WTC11 (cell line): ENCODE data around the gene CYSRT1. TPM values are rescaled to one million over a fixed set of nuclear protein-coding genes. Genes with fewer than 3 reads are reported as not detected.

Experiments used
- ATAC-seq: fragments of 200-7000 bp; cut with Tn5 transposase; 2 replicates; pipeline ENCODE4 v1.10.0; 2021; ENCODE audit warnings: mild to moderate bottlenecking, moderate library complexity
- CTCF ChIA-PET: fragments of 300-600 bp; sonication (Branson Sonifier 250); formaldehyde crosslinking; loops from one replicate; lab custom pipeline; 2021; ENCODE audit warnings: antibody characterized with exemption; lab: Charles Lee
- POLR2A ChIA-PET: fragments of 350-600 bp; sonication (Branson Sonifier 250); formaldehyde crosslinking; loops from one replicate; lab custom pipeline; 2021; ENCODE audit warnings: antibody characterized with exemption; lab: Charles Lee
- DNase-seq: peaks from one replicate; pipeline ENCODE4 v3.0.0; 2021; ENCODE audit warnings: low spot score
- H3K27ac Mint-ChIP-seq: 2 replicates; pipeline ENCODE4 v1.8.0; 2021; ENCODE audit warnings: mixed read lengths
- H3K27me3 Mint-ChIP-seq: 2 replicates; pipeline ENCODE4 v1.8.0; 2021; ENCODE audit warnings: low read depth, mild to moderate bottlenecking, moderate library complexity, mixed read lengths
- H3K36me3 Mint-ChIP-seq: 2 replicates; pipeline ENCODE4 v1.8.0; 2021; ENCODE audit warnings: mixed read lengths
- H3K4me1 Mint-ChIP-seq: 2 replicates; pipeline ENCODE4 v1.8.0; 2022; ENCODE audit warnings: mixed read lengths
- H3K4me3 Mint-ChIP-seq: 2 replicates; pipeline ENCODE4 v1.8.0; 2021; ENCODE audit warnings: mild to moderate bottlenecking, moderate library complexity, mixed read lengths
- H3K9me3 Mint-ChIP-seq: 2 replicates; pipeline ENCODE4 v1.8.0; 2021; ENCODE audit warnings: mixed read lengths
- ARID4B ChIP-seq: sonication (generic); formaldehyde crosslinking; IDR thresholded peaks from 2 replicates; pipeline ENCODE4 v1.8.0; 2023; ENCODE audit warnings: missing genetic modification reagents, mild to moderate bottlenecking, borderline replicate concordance
- ATF2 ChIP-seq: sonication (generic); formaldehyde crosslinking; IDR thresholded peaks from 2 replicates; pipeline ENCODE4 v1.8.1; 2022; ENCODE audit warnings: low read depth, missing genetic modification reagents, borderline replicate concordance
- ATF3 ChIP-seq: sonication (generic); formaldehyde crosslinking; conservative IDR thresholded peaks from 2 replicates; pipeline ENCODE4 v1.8.1; 2022; ENCODE audit warnings: mild to moderate bottlenecking, missing genetic modification reagents
- E2F1 ChIP-seq: sonication (generic); formaldehyde crosslinking; IDR thresholded peaks from 2 replicates; pipeline ENCODE4 v1.8.0; 2022; ENCODE audit warnings: mild to moderate bottlenecking, missing genetic modification reagents
- FOXJ3 ChIP-seq: sonication (generic); formaldehyde crosslinking; IDR thresholded peaks from 2 replicates; pipeline ENCODE4 v1.9.0; 2021; ENCODE audit warnings: missing genetic modification reagents, mild to moderate bottlenecking, borderline replicate concordance
- GTF2I ChIP-seq: fragments of 250-450 bp; sonication (Bioruptor Pico); conservative IDR thresholded peaks from 2 replicates; pipeline ENCODE4 v1.4.0; 2021; ENCODE audit warnings: mild to moderate bottlenecking
- HMGA2 ChIP-seq: fragments of 250-450 bp; sonication (Bioruptor Pico); IDR thresholded peaks from 2 replicates; pipeline ENCODE4 v1.4.0; 2021; ENCODE audit warnings: mild to moderate bottlenecking, moderate library complexity
- NFATC4 ChIP-seq: fragments of 250-450 bp; sonication (Bioruptor Pico); IDR thresholded peaks from 2 replicates; pipeline ENCODE4 v1.9.0; 2021; ENCODE audit warnings: mild to moderate bottlenecking
- ZNF219 ChIP-seq: sonication (generic); formaldehyde crosslinking; IDR thresholded peaks from 2 replicates; pipeline ENCODE4 v1.8.0; 2023; ENCODE audit warnings: missing genetic modification reagents, mild to moderate bottlenecking, borderline replicate concordance
- total RNA-seq: library from RNA; stranded (reverse); gene quantifications from 3 replicates; pipeline ENCODE4 v1.2.3, GENCODE V29; 2021
- TF ChIP-seq, protein P1 (sequence below): fragments of 250-450 bp; sonication (Bioruptor Pico); conservative IDR thresholded peaks from 2 replicates; pipeline ENCODE4 v1.9.0; 2021; ENCODE audit warnings: mild to moderate bottlenecking
- TF ChIP-seq, protein P2 (sequence below): sonication (generic); formaldehyde crosslinking; IDR thresholded peaks from 2 replicates; pipeline ENCODE4 v1.8.1; 2023; ENCODE audit warnings: mild to moderate bottlenecking, missing genetic modification reagents
- TF ChIP-seq, protein P3 (sequence below): sonication (generic); formaldehyde crosslinking; IDR thresholded peaks from 2 replicates; pipeline ENCODE4 v1.8.1; 2023; ENCODE audit warnings: mild to moderate bottlenecking, missing genetic modification reagents, borderline replicate concordance

Gene CYSRT1
- total RNA-seq, 1 experiment from 2014 or later: 3.5 TPM

- H3K27ac Mint-ChIP-seq: peak overlapping the region; percentile 63; the same call in 1 of the 2 replicates
- TF ChIP-seq HMGA2 (CRISPR knock-in tag) (no peak), ATF2 (CRISPR knock-in tag) (no peak), E2F1 (CRISPR knock-in tag) (no peak), ZNF219 (CRISPR knock-in tag) (no peak), FOXJ3 (CRISPR knock-in tag) (no peak), ATF3 (CRISPR knock-in tag) (no peak), GTF2I (CRISPR knock-in tag) (no peak), ARID4B (CRISPR knock-in tag) (no peak)
- TF ChIP-seq, protein P1, sequence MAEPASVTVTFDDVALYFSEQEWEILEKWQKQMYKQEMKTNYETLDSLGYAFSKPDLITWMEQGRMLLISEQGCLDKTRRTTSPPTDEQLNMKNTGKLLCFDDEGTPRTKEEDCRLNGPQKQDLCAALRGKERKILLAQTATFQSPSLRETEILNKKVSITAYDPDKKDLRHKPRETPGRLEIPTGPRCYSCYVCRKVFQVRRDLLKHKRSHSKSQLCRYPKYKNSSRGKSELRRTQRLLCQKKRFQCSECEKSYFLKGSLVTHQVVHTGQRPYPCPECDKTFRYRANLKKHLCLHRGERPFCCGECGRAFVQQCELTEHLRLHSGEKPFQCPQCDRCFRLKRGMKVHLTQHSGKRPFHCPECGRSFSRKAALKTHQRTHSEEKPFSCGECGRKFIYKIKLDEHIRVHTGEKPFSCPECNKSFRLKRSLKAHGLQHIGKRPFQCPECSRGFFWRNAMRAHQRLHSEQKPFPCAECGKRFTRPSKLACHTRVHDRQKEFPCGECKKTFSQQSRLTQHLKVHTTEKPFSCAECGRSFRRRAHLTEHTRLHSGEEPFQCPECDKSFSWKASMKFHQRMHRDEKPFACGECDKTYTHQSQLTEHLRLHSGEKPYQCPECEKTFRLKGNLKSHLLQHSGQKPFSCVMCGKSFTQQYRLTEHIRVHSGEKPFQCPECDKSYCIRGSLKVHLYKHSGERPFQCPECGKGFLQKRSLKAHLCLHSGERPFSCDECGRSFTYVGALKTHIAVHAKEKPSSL (CRISPR knock-in tag): no peak
- TF ChIP-seq, protein P2, sequence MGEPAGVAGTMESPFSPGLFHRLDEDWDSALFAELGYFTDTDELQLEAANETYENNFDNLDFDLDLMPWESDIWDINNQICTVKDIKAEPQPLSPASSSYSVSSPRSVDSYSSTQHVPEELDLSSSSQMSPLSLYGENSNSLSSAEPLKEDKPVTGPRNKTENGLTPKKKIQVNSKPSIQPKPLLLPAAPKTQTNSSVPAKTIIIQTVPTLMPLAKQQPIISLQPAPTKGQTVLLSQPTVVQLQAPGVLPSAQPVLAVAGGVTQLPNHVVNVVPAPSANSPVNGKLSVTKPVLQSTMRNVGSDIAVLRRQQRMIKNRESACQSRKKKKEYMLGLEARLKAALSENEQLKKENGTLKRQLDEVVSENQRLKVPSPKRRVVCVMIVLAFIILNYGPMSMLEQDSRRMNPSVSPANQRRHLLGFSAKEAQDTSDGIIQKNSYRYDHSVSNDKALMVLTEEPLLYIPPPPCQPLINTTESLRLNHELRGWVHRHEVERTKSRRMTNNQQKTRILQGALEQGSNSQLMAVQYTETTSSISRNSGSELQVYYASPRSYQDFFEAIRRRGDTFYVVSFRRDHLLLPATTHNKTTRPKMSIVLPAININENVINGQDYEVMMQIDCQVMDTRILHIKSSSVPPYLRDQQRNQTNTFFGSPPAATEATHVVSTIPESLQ (CRISPR knock-in tag): no peak
- ChIA-PET POLR2A (interaction anchor here (2.3 kb wide), 1 partner anchor 10 kb away, joined by 13 read pairs; the partner anchor contains the start of gene TPRN), CTCF (interaction anchor here (0.6 to 3.2 kb wide), 7 partner anchors 9 to 155 kb away, joined by 3 to 24 read pairs (median 4); partner anchors contain the start of gene RNF224)
- no peak for DNase-seq
- H3K27me3 Mint-ChIP-seq: no peaks in the 10 kb centered on the region
- H3K4me1 Mint-ChIP-seq: peaks cover 24% of the 10 kb centered on the region
- no peak for ATAC-seq
- no peaks in the 10 kb centered on the region for H3K9me3 Mint-ChIP-seq
- no peaks in the 10 kb centered on the region; the same call in 1 of the 2 replicates for H3K36me3 Mint-ChIP-seq
- peak overlapping the region; percentile 55 for H3K4me3 Mint-ChIP-seq
These were observed 34.6 kb upstream of the CYSRT1 start for GRCh38 chr9:137190315-137190856.

- CTCF ChIA-PET: interaction anchor here (0.9 to 3.2 kb wide), 8 partner anchors 14 to 189 kb away, joined by 3 to 24 read pairs (median 6); partner anchors contain the start of gene RNF224
- no peak overlapping the region for H3K27ac Mint-ChIP-seq
- TF ChIP-seq HMGA2 (CRISPR knock-in tag) (no peak), NFATC4 (no peak)
- TF ChIP-seq, protein P3, sequence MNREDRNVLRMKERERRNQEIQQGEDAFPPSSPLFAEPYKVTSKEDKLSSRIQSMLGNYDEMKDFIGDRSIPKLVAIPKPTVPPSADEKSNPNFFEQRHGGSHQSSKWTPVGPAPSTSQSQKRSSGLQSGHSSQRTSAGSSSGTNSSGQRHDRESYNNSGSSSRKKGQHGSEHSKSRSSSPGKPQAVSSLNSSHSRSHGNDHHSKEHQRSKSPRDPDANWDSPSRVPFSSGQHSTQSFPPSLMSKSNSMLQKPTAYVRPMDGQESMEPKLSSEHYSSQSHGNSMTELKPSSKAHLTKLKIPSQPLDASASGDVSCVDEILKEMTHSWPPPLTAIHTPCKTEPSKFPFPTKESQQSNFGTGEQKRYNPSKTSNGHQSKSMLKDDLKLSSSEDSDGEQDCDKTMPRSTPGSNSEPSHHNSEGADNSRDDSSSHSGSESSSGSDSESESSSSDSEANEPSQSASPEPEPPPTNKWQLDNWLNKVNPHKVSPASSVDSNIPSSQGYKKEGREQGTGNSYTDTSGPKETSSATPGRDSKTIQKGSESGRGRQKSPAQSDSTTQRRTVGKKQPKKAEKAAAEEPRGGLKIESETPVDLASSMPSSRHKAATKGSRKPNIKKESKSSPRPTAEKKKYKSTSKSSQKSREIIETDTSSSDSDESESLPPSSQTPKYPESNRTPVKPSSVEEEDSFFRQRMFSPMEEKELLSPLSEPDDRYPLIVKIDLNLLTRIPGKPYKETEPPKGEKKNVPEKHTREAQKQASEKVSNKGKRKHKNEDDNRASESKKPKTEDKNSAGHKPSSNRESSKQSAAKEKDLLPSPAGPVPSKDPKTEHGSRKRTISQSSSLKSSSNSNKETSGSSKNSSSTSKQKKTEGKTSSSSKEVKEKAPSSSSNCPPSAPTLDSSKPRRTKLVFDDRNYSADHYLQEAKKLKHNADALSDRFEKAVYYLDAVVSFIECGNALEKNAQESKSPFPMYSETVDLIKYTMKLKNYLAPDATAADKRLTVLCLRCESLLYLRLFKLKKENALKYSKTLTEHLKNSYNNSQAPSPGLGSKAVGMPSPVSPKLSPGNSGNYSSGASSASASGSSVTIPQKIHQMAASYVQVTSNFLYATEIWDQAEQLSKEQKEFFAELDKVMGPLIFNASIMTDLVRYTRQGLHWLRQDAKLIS (CRISPR knock-in tag): no peak
- TF ChIP-seq, all 79 proteins: peak for 0
- H3K36me3 Mint-ChIP-seq: no peaks in the 10 kb centered on the region; the same call in 1 of the 2 replicates
- H3K4me3 Mint-ChIP-seq: peak overlapping the region; percentile 55
- no peaks in the 10 kb centered on the region for H3K9me3 Mint-ChIP-seq
- POLR2A ChIA-PET: interaction anchor here (1.2 to 2.3 kb wide), 2 partner anchors 10 to 19 kb away, joined by 3 to 13 read pairs; partner anchors contain the start of genes TMEM210 and TPRN
- no peak for ATAC-seq
- no peak for DNase-seq
- H3K4me1 Mint-ChIP-seq: peaks cover 25% of the 10 kb centered on the region
- H3K27me3 Mint-ChIP-seq: no peaks in the 10 kb centered on the region
These were observed 33.7 kb upstream of the CYSRT1 start for GRCh38 chr9:137191245-137191644.
